IMR-90 (cell line): ENCODE data around the gene SLAMF9. TPM values are rescaled to one million over a fixed set of nuclear protein-coding genes. Genes with fewer than 3 reads are reported as not detected.

Experiments used
- ATAC-seq: fragments of 200-7000 bp; cut with Tn5 transposase; 2 replicates; pipeline ENCODE4 v1.9.1; 2020; ENCODE audit warnings: low read depth, mild to moderate bottlenecking, moderate library complexity
- BruUV-seq: library from RNA; stranded (reverse); fragments of 400-500 nt; replicated peaks from 2 replicates; lab custom pipeline; 2021; lab: Mats Ljungman, UMichigan
- CTCF ChIA-PET: fragments of 300-600 bp; formaldehyde crosslinking; extraction: SDS; loops from one replicate; lab custom pipeline; 2021; ENCODE audit warnings: antibody characterized with exemption; lab: Yijun Ruan, JAX
- POLR2A ChIA-PET: fragments of 300-600 bp; sonication (Branson Sonifier 250); formaldehyde crosslinking; loops from one replicate; lab custom pipeline; 2022; ENCODE audit warnings: antibody characterized with exemption; ENCODE audit not compliant: unreplicated experiment; lab: Charles Lee
- DNase-seq: peaks from one replicate; pipeline ENCODE4 v3.0.0; 2013
- H2AFZ ChIP-seq: replicated peaks from 2 replicates; pipeline ENCODE3; 2013; ENCODE audit warnings: low read length, mild to moderate bottlenecking; ENCODE audit not compliant: poor library complexity
- H2AK5ac ChIP-seq: 2 replicates; pipeline ENCODE4 v1.6.1; 2013; ENCODE audit warnings: low read depth, low read length, inconsistent platforms
- H2AK9ac ChIP-seq: replicated peaks from 2 replicates; pipeline ENCODE3; 2013; ENCODE audit warnings: mild to moderate bottlenecking, low read depth, low read length, moderate library complexity; ENCODE audit not compliant: poor library complexity
- H2BK120ac ChIP-seq: 2 replicates; pipeline ENCODE4 v1.6.1; 2013; ENCODE audit warnings: low read depth, low read length, inconsistent platforms
- H2BK15ac ChIP-seq: 3 replicates; pipeline ENCODE4 v1.6.1; 2013; ENCODE audit warnings: low read depth, low read length, inconsistent platforms
- H2BK20ac ChIP-seq: 2 replicates; pipeline ENCODE4 v1.6.1; 2013; ENCODE audit warnings: low read depth, mild to moderate bottlenecking, inconsistent platforms, low read length, moderate library complexity
- H2BK5ac ChIP-seq: 2 replicates; pipeline ENCODE4 v1.6.1; 2013; ENCODE audit warnings: mild to moderate bottlenecking, low read depth, low read length, inconsistent platforms; ENCODE audit not compliant: poor library complexity, severe bottlenecking
- H3K14ac ChIP-seq: replicated peaks from 2 replicates; pipeline ENCODE4 v1.6.1; 2013; ENCODE audit warnings: low read depth, low read length, inconsistent platforms
- H3K18ac ChIP-seq: 2 replicates; pipeline ENCODE4 v1.6.1; 2013; ENCODE audit warnings: low read depth, low read length, control low read depth
- H3K23ac ChIP-seq: 2 replicates; pipeline ENCODE4 v1.6.1; 2013; ENCODE audit warnings: low read depth, low read length, inconsistent platforms
- H3K27ac ChIP-seq: 2 replicates; pipeline ENCODE4 v1.5.1; 2013; ENCODE audit warnings: mild to moderate bottlenecking, control low read depth, low read length; ENCODE audit not compliant: insufficient read depth
- H3K27me3 ChIP-seq: 2 replicates; pipeline ENCODE4 v1.6.1; 2013; ENCODE audit warnings: low read length; ENCODE audit not compliant: control insufficient read depth, insufficient read depth
- H3K36me3 ChIP-seq: 2 replicates; pipeline ENCODE4 v1.6.1; 2013; ENCODE audit warnings: low read length, mixed read lengths; ENCODE audit not compliant: control insufficient read depth, insufficient read depth
- H3K4ac ChIP-seq: 2 replicates; pipeline ENCODE4 v1.6.1; 2013; ENCODE audit warnings: low read depth, low read length, inconsistent platforms
- H3K4me1 ChIP-seq: 2 replicates; pipeline ENCODE4 v1.6.1; 2013; ENCODE audit warnings: low read length, mixed read lengths; ENCODE audit not compliant: control insufficient read depth, insufficient read depth
- H3K4me2 ChIP-seq: 2 replicates; pipeline ENCODE4 v1.6.1; 2013; ENCODE audit warnings: low read depth, mild to moderate bottlenecking, control low read depth, low read length, moderate library complexity
- H3K4me3 ChIP-seq: 2 replicates; pipeline ENCODE4 v1.5.1; 2013; ENCODE audit warnings: low read depth, mild to moderate bottlenecking, control low read depth, low read length, moderate library complexity; ENCODE audit not compliant: insufficient read depth
- H3K56ac ChIP-seq: 2 replicates; pipeline ENCODE4 v1.6.1; 2013; ENCODE audit warnings: low read length, inconsistent platforms; ENCODE audit not compliant: insufficient read depth; ENCODE audit errors: extremely low read depth
- H3K79me1 ChIP-seq, 2 experiments: 2 replicates each; pipeline ENCODE4 v1.6.1; 2013; ENCODE audit warnings: low read length in 2 of 2, inconsistent platforms in 1 of 2, low read depth in 1 of 2
- H3K9ac ChIP-seq: 2 replicates; pipeline ENCODE4 v1.6.1; 2013; ENCODE audit warnings: low read depth, low read length, control low read depth
- H3K9me1 ChIP-seq: 2 replicates; pipeline ENCODE4 v1.6.1; 2013; ENCODE audit warnings: low read length, inconsistent platforms; ENCODE audit not compliant: insufficient read depth
- H3K9me3 ChIP-seq: 2 replicates; pipeline ENCODE4 v1.6.1; 2013; ENCODE audit warnings: low read length; ENCODE audit not compliant: control insufficient read depth, insufficient read depth
- H4K20me1 ChIP-seq: 2 replicates; pipeline ENCODE4 v1.6.1; 2013; ENCODE audit warnings: low read length, inconsistent platforms; ENCODE audit not compliant: insufficient read depth
- H4K5ac ChIP-seq: 2 replicates; pipeline ENCODE4 v1.6.1; 2013; ENCODE audit warnings: mild to moderate bottlenecking, low read depth, low read length, control low read depth
- H4K8ac ChIP-seq, 2 experiments: 2 replicates each; pipeline ENCODE4 v1.6.1; 2013; ENCODE audit warnings: low read depth in 2 of 2, low read length in 2 of 2, control low read depth in 1 of 2, inconsistent platforms in 1 of 2
- H4K91ac ChIP-seq: 2 replicates; pipeline ENCODE4 v1.6.1; 2013; ENCODE audit warnings: low read depth, low read length, inconsistent platforms; ENCODE audit not compliant: insufficient read depth
- FOS ChIP-seq: fragments of 150-350 bp; IDR thresholded peaks from 2 replicates; pipeline ENCODE4 v1.6.1; 2016; ENCODE audit warnings: low read depth, low read length
- WGBS, 2 experiments: methylation state at CpG; one replicate each; pipeline versions ENCODE4 v1.1.5 to v1.1.7; 2013; ENCODE audit warnings: missing lambda C conversion rate in 2 of 2; ENCODE audit not compliant: insufficient read length in 1 of 2; ENCODE audit errors: extremely low coverage in 2 of 2; 5-methylcytosine and 5-hydroxymethylcytosine counted together
- dilution Hi-C: fragments of 300-500 bp; cut with HindIII; formaldehyde crosslinking; loops from one replicate; pipeline ENCODE4 v1.14.3; 2018; ENCODE audit warnings: low sequenced_read_pairs; ENCODE audit not compliant: unreplicated experiment
- in situ Hi-C: fragments of 300-500 bp; cut with MboI; formaldehyde crosslinking; loops from 3 replicates; pipeline ENCODE4 v1.14.3; 2019; ENCODE audit warnings: low sequenced_read_pairs, inconsistent platforms, mixed read lengths
- intact Hi-C: fragments of 100-400 bp; cut with micrococcal nuclease; formaldehyde crosslinking; loops from 2 replicates; pipeline ENCODE4 v1.10.0; 2022
- polyA plus RNA-seq, 3 experiments: library from polyadenylated mRNA; depleted of rRNA; stranded (reverse); fragments of >200 nt; gene quantifications; 2 replicates each; pipeline ENCODE4 v1.2.3, GENCODE V29; 2012; ENCODE audit warnings: low replicate concordance in 1 of 3
- total RNA-seq: library from RNA; depleted of rRNA; stranded (reverse); fragments of >200 nt; gene quantifications from 2 replicates; pipeline ENCODE4 v1.2.3, GENCODE V29; 2012

The SLAMF9 gene
- total and polyA plus RNA-seq, 2 of the 4 experiments (the other 2 are of a cell fraction): 0.18 to 0.67 TPM

DNA sequence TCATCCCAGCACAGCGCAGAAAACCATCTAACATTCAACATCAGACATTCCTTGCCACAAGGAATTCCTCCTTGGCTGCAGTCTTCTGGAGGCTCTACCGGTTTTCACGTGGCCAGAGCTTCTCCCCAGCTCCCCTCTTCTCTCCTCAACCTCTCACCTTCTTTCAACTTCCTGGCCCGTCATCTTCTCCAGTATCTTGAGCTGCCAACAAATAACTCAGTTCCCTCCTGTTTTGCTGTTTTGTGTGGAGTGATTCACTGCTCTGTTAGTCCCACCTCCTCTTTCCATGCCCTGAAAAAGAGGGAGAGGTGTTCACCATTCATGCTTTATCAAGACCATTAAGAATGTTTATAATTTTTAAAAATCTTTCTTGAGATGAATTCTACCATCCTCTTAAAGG lies 45.2 kb upstream of the SLAMF9 start:
- H4K8ac ChIP-seq: no peak overlapping the region
- H3K36me3 ChIP-seq: no peaks in the 10 kb centered on the region
- H2BK15ac ChIP-seq: no peak overlapping the region
- no peak overlapping the region for H2AK9ac ChIP-seq
- H2AFZ ChIP-seq: no peak overlapping the region
- CTCF ChIA-PET: interaction anchor here (1.3 kb wide), 1 partner anchor 8 kb away, joined by 8 read pairs; no protein-coding TSS in a partner anchor
- H4K5ac ChIP-seq: no peak overlapping the region
- no peak overlapping the region for H2BK120ac ChIP-seq
- H2BK5ac ChIP-seq: no peak overlapping the region
- 51% methylated on average over 3 of the region's 4 CpGs; no CpG with 5 or more reads in 1 of the 2 experiments for WGBS, 2 experiments
- no peak overlapping the region for H3K9ac ChIP-seq
- no peak overlapping the region for H2AK5ac ChIP-seq
- no peak overlapping the region for H3K4ac ChIP-seq
- H3K14ac ChIP-seq: no peak overlapping the region
- intact Hi-C loops (no loop called here), dilution Hi-C loops (no loop called here), in situ Hi-C loops (no loop called here)
- H3K23ac ChIP-seq: no peak overlapping the region
- H4K20me1 ChIP-seq: no peaks in the 10 kb centered on the region
- no peaks in the 10 kb centered on the region for H3K79me1 ChIP-seq
- H3K4me1 ChIP-seq: no peaks in the 10 kb centered on the region
- POLR2A ChIA-PET: no interaction called here
- ATAC-seq (no peak), DNase-seq (no peak)
- no peak overlapping the region for H4K91ac ChIP-seq
- TF ChIP-seq FOS: no peak
- no peak overlapping the region for H3K18ac ChIP-seq
- H3K9me3 ChIP-seq: no peaks in the 10 kb centered on the region
- no peak overlapping the region for H3K27ac ChIP-seq
- no peak overlapping the region for H2BK20ac ChIP-seq
- H3K4me2 ChIP-seq: no peak overlapping the region
- H3K27me3 ChIP-seq: peaks cover 11% of the 10 kb centered on the region; the same call in 1 of the 2 replicates
- no peak overlapping the region for H3K4me3 ChIP-seq
- H3K9me1 ChIP-seq: no peaks in the 10 kb centered on the region
- BruUV-seq: no TSS peak
- no peak overlapping the region for H3K56ac ChIP-seq
